Caco-2 (cell line): ENCODE data around the gene PARM1. TPM values are rescaled to one million over a fixed set of nuclear protein-coding genes. Genes with fewer than 3 reads are reported as not detected.
A peak's percentile ranks its signal among the peaks of the same experiment; 100 is the strongest.

Source experiments
- BruUV-seq: library from RNA; stranded (reverse); fragments of 400-500 nt; replicated peaks from 2 replicates; lab custom pipeline; 2021; lab: Mats Ljungman, UMichigan
- CTCF ChIA-PET: fragments of 300-600 bp; sonication (Branson Sonifier 250); formaldehyde crosslinking; loops from one replicate; lab custom pipeline; 2022; ENCODE audit warnings: antibody characterized with exemption; lab: Charles Lee
- POLR2A ChIA-PET: fragments of 300-600 bp; sonication (Branson Sonifier 250); formaldehyde crosslinking; loops from one replicate; lab custom pipeline; 2022; ENCODE audit warnings: antibody characterized with exemption; lab: Charles Lee
- DNase-seq, 2 experiments: peaks; one replicate each; pipeline versions ENCODE4 v3.0.0 to v3.0.0-alpha.2; 2020 to 2022
- H3K27me3 ChIP-seq: replicated peaks from 2 replicates; pipeline ENCODE4 v1.6.0; 2011; ENCODE audit warnings: low read length; ENCODE audit not compliant: control insufficient read depth, insufficient read depth
- H3K36me3 ChIP-seq: 2 replicates; pipeline ENCODE4 v1.5.1; 2011; ENCODE audit warnings: low read length; ENCODE audit not compliant: control insufficient read depth, insufficient read depth
- H3K4me1 ChIP-seq: fragments of 250-450 bp; sonication (Bioruptor Pico); 2 replicates; pipeline ENCODE4 v1.5.1; 2020; ENCODE audit warnings: mild to moderate bottlenecking
- H3K4me3 ChIP-seq: 2 replicates; pipeline ENCODE4 v1.5.1; 2011; ENCODE audit warnings: low read depth, mild to moderate bottlenecking, control low read depth, low read length
- H3K9me3 ChIP-seq: fragments of 250-450 bp; sonication (Bioruptor Pico); 2 replicates; pipeline ENCODE4 v1.5.1; 2020; ENCODE audit warnings: mild to moderate bottlenecking, moderate library complexity
- H3K27ac Mint-ChIP-seq: one replicate; pipeline ENCODE4 v1.8.0; 2022; ENCODE audit warnings: mixed read lengths; ENCODE audit not compliant: unreplicated experiment
- H3K27me3 Mint-ChIP-seq: one replicate; pipeline ENCODE4 v1.8.0; 2022; ENCODE audit warnings: mixed read lengths; ENCODE audit not compliant: insufficient read depth, unreplicated experiment
- H3K36me3 Mint-ChIP-seq: one replicate; pipeline ENCODE4 v1.8.0; 2022; ENCODE audit warnings: mild to moderate bottlenecking, mixed read lengths; ENCODE audit not compliant: insufficient read depth, unreplicated experiment
- H3K4me1 Mint-ChIP-seq: one replicate; pipeline ENCODE4 v1.8.0; 2022; ENCODE audit warnings: low read depth, mixed read lengths; ENCODE audit not compliant: unreplicated experiment
- H3K4me3 Mint-ChIP-seq: one replicate; pipeline ENCODE4 v1.8.0; 2022; ENCODE audit warnings: mild to moderate bottlenecking, moderate library complexity, mixed read lengths; ENCODE audit not compliant: unreplicated experiment
- H3K9me3 Mint-ChIP-seq: one replicate; pipeline ENCODE4 v1.8.0; 2022; ENCODE audit warnings: mixed read lengths; ENCODE audit not compliant: unreplicated experiment
- intact Hi-C: fragments of 100-400 bp; cut with micrococcal nuclease; formaldehyde crosslinking; loops from one replicate; pipeline ENCODE4 v1.10.0; 2022; ENCODE audit not compliant: unreplicated experiment
- total RNA-seq: library from RNA; stranded (reverse); gene quantifications from 2 replicates; pipeline ENCODE4 v1.2.3, GENCODE V29; 2022
- TF ChIP-seq, protein P1 (sequence below), 2 experiments: fragments of 200-600 bp in 1 of 2; IDR thresholded peaks; 1 replicate in 1 of 2; 2 replicates in 1 of 2; pipeline versions ENCODE4 v1.5.1 to v1.8.0; 2011 to 2022; ENCODE audit warnings: antibody characterized with exemption in 1 of 2, control low read depth in 1 of 2, inconsistent platforms in 1 of 2, low read depth in 1 of 2, low read length in 1 of 2, mild to moderate bottlenecking in 1 of 2, moderate library complexity in 1 of 2; ENCODE audit not compliant: insufficient read depth in 1 of 2, severe bottlenecking in 1 of 2, unreplicated experiment in 1 of 2

The PARM1 gene
- total RNA-seq, 1 experiment from 2014 or later: 1.7 TPM

DNA sequence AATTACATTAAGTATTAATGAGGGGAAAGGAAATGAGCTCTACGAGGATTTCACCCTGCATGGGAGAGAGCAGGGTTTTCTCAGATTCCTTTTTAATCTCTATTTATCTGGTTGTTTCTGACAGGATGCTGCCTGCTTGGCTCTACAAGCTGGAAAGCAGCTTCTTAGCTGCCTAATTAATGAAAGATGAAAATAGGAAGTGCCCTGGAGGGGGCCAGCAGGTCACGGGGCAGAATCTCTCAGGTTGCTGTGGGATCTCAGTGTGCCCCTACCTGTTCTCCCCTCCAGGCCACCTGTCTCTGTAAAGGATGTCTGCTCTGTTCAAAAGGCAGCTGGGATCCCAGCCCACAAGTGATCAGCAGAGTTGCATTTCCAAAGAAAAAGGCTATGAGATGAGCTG, 113.7 kb downstream of the PARM1 start:
- POLR2A ChIA-PET: no interaction called here
- CTCF ChIA-PET: no interaction called here

DNA sequence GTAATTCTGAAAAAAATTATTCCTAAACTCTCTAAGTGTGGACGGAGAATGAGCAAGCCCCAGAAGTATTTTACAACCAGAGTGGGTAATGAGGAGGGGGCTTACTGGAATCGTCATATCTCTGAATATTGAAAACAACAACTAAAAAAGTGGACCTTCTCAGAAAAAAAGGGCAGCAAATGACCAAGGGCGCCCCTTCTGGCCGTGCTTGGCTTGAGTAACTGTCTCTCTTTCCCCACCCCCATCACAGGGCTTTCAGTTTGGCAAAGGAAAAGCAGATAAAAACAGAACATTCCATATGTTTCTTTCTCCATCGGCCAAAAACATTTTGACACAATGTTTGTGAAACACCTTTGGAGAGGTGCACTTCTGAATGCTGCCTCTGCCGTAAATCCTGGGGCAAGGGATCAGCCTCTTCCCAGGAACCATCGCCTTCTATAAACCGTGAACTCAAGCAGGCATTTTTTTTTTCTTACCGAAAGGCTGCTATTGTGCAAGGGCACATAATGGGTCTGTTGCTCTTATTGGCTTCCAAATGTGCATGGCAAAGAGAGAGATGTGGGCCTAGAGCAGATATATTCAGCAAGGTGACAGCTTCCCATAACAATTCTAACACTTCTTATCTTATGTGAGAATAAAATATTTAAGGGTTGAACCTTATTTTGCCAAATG, 115.4 kb downstream of the PARM1 start:
- H3K9me3 Mint-ChIP-seq: peaks cover 7% of the 10 kb centered on the region
- no peaks in the 10 kb centered on the region for H3K27me3 ChIP-seq
- CTCF ChIA-PET: no interaction called here
- H3K36me3 Mint-ChIP-seq: no peaks in the 10 kb centered on the region
- H3K4me3 Mint-ChIP-seq: no peak overlapping the region
- no peaks in the 10 kb centered on the region for H3K4me1 Mint-ChIP-seq
- H3K4me3 ChIP-seq: no peak overlapping the region
- H3K27me3 Mint-ChIP-seq: peaks cover 8% of the 10 kb centered on the region
- TF ChIP-seq, protein P1, sequence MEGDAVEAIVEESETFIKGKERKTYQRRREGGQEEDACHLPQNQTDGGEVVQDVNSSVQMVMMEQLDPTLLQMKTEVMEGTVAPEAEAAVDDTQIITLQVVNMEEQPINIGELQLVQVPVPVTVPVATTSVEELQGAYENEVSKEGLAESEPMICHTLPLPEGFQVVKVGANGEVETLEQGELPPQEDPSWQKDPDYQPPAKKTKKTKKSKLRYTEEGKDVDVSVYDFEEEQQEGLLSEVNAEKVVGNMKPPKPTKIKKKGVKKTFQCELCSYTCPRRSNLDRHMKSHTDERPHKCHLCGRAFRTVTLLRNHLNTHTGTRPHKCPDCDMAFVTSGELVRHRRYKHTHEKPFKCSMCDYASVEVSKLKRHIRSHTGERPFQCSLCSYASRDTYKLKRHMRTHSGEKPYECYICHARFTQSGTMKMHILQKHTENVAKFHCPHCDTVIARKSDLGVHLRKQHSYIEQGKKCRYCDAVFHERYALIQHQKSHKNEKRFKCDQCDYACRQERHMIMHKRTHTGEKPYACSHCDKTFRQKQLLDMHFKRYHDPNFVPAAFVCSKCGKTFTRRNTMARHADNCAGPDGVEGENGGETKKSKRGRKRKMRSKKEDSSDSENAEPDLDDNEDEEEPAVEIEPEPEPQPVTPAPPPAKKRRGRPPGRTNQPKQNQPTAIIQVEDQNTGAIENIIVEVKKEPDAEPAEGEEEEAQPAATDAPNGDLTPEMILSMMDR (IDR thresholded peaks at IDR 0.05; ENCODE audit: insufficient read depth in 1 of 2, low read depth in 1 of 2, low read length in 1 of 2, severe bottlenecking in 1 of 2, unreplicated experiment in 1 of 2): peak in 1 of 2 experiments; percentile 5
- POLR2A ChIA-PET: no interaction called here
- intact Hi-C loops: no loop called here
- H3K36me3 ChIP-seq: no peaks in the 10 kb centered on the region
- DNase-seq: peak in 1 of 2 experiments; percentile 24
- no peak overlapping the region for H3K27ac Mint-ChIP-seq
- no TSS peak for BruUV-seq
- H3K4me1 ChIP-seq: no peaks in the 10 kb centered on the region
- H3K9me3 ChIP-seq: no peaks in the 10 kb centered on the region

More for the DNA sequence above, 113.7 kb downstream of the PARM1 start:
- DNase-seq: no peak
- Mint-ChIP-seq H3K4me1 (no peaks in the 10 kb centered on the region), H3K36me3 (no peaks in the 10 kb centered on the region), H3K27me3 (peaks cover 6% of the 10 kb centered on the region), H3K9me3 (peaks cover 7% of the 10 kb centered on the region), H3K4me3 (no peak overlapping the region), H3K27ac (no peak overlapping the region)
- TF ChIP-seq, protein P1 (IDR thresholded peaks at IDR 0.05; ENCODE audit: insufficient read depth in 1 of 2, low read depth in 1 of 2, low read length in 1 of 2, severe bottlenecking in 1 of 2, unreplicated experiment in 1 of 2): no peak
- Histone ChIP-seq H3K27me3 (no peaks in the 10 kb centered on the region), H3K9me3 (no peaks in the 10 kb centered on the region), H3K4me3 (no peak overlapping the region), H3K36me3 (no peaks in the 10 kb centered on the region), H3K4me1 (no peaks in the 10 kb centered on the region)
- no TSS peak for BruUV-seq
- intact Hi-C loops: no loop called here

DNA sequence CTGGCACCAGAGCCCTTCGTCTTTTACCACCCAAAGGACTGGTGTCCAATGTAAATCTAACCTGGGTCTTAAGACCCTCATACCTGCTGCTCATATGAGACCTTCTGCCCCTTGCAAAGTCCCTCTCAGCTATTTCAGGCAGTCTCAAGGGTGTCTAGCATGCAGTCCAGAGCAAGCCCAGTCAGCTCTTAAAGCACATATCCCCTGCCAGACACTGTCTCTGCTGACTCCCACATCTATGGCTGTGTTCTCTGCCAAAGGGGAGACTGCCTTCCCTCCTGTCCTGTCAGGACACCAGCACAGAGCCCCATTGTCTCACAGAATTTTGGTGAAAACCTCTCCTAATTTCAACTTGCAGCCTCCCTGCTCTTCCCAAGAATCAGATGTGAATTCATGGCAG, 118.5 kb downstream of the PARM1 start:
- H3K36me3 Mint-ChIP-seq: no peaks in the 10 kb centered on the region
- H3K4me1 ChIP-seq: no peaks in the 10 kb centered on the region
- no peak overlapping the region for H3K4me3 ChIP-seq
- DNase-seq: no peak
- H3K27ac Mint-ChIP-seq: no peak overlapping the region
- no peaks in the 10 kb centered on the region for H3K9me3 ChIP-seq
- H3K4me3 Mint-ChIP-seq: no peak overlapping the region
- intact Hi-C loops: no loop called here
- no TSS peak for BruUV-seq
- H3K36me3 ChIP-seq: no peaks in the 10 kb centered on the region
- H3K4me1 Mint-ChIP-seq: no peaks in the 10 kb centered on the region
- H3K9me3 Mint-ChIP-seq: no peaks in the 10 kb centered on the region
- no peaks in the 10 kb centered on the region for H3K27me3 ChIP-seq
- POLR2A ChIA-PET: no interaction called here
- CTCF ChIA-PET: no interaction called here
- peaks cover 8% of the 10 kb centered on the region for H3K27me3 Mint-ChIP-seq
- TF ChIP-seq, protein P1 (IDR thresholded peaks at IDR 0.05; ENCODE audit: insufficient read depth in 1 of 2, low read depth in 1 of 2, low read length in 1 of 2, severe bottlenecking in 1 of 2, unreplicated experiment in 1 of 2): no peak
